Measurements from ENCODE around the gene UMODL1. TPM values are rescaled to one million over a fixed set of nuclear protein-coding genes. Genes with fewer than 3 reads are reported as not detected.

The UMODL1 gene
- total RNA-seq, 2 experiments from 2014 or later: not detected

GRCh38 chr21:42182713-42183371 lies 111.7 kb downstream of the UMODL1 start:
- intact Hi-C loops (cut with micrococcal nuclease): no loop called here

DNA sequence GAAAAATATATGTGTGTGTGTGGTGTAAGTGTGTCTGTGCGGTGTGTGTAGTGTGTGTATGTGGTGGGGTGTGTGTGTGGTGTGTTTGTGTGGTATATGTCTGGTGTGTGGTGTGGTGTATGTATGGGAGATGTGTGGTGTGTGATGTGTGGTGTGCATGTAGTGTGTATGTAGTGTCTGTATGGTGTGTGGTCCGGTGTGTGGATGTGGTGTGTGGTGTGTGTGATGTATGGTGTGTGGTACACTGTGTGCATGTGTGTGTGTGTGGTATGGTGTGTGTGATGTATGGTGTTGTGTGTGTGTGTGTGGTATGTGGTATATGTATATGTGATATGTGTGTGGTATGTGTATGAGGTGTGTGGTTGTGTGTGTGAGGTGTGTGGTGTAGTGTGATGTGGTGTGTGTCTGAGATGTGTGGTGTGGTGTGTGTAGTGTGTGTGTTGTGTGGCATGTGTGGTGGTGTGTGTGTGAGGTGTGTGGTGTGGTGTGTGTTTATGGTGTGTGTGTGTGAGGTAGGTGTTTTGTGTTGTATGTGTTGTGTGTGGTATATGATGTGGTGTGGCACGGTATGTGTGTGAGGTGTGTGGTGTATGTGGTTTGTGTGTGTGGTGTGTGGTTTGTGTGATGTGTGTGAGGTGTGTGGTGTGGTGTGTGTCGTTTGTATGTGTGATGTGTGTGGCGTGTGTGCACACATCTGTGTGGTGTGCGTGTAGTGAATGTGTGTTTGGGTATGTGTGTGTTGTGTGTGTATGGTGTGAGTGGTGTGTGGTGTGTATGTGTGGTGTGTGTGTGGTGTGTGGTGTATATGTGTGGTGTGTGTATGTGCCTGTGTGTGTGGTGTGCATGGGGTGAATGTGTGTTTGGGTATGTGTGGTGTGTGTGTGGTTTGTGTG lies 112.5 kb downstream of the UMODL1 start:
- Mint-ChIP-seq H3K27me3 (no peaks in the 10 kb centered on the region), H3K36me3 (ENCODE audit: low read depth) (peaks cover 8% of the 10 kb centered on the region), H3K4me3 (no peak overlapping the region), H3K27ac (no peak overlapping the region), H3K9me3 (peaks cover 12% of the 10 kb centered on the region), H3K4me1 (ENCODE audit: low read depth) (peaks cover 34% of the 10 kb centered on the region)
- ChIA-PET POLR2A (interaction anchor here (0.7 to 3.4 kb wide), 5 partner anchors 10 to 53 kb away, joined by 3 to 15 read pairs (median 3); no protein-coding TSS in a partner anchor), CTCF (interaction anchor here (0.7 to 2.6 kb wide), 4 partner anchors 10 to 228 kb away, joined by 3 to 10 read pairs (median 5); no protein-coding TSS in a partner anchor)
- ATAC-seq (no peak), DNase-seq (no peak)
- intact Hi-C loops (cut with micrococcal nuclease): no loop called here
- TF ChIP-seq, protein P1, sequence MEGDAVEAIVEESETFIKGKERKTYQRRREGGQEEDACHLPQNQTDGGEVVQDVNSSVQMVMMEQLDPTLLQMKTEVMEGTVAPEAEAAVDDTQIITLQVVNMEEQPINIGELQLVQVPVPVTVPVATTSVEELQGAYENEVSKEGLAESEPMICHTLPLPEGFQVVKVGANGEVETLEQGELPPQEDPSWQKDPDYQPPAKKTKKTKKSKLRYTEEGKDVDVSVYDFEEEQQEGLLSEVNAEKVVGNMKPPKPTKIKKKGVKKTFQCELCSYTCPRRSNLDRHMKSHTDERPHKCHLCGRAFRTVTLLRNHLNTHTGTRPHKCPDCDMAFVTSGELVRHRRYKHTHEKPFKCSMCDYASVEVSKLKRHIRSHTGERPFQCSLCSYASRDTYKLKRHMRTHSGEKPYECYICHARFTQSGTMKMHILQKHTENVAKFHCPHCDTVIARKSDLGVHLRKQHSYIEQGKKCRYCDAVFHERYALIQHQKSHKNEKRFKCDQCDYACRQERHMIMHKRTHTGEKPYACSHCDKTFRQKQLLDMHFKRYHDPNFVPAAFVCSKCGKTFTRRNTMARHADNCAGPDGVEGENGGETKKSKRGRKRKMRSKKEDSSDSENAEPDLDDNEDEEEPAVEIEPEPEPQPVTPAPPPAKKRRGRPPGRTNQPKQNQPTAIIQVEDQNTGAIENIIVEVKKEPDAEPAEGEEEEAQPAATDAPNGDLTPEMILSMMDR (IDR thresholded peaks at IDR 0.05): no peak

More at GRCh38 chr21:42182713-42183371, 111.7 kb downstream of the UMODL1 start:
- H3K27me3 Mint-ChIP-seq: no peaks in the 10 kb centered on the region
- ATAC-seq (no peak), DNase-seq (no peak)
- H3K4me1 Mint-ChIP-seq (ENCODE audit: low read depth): peaks cover 26% of the 10 kb centered on the region
- H3K4me3 Mint-ChIP-seq: no peak overlapping the region
- no peak overlapping the region for H3K27ac Mint-ChIP-seq
- H3K9me3 Mint-ChIP-seq: peaks cover 12% of the 10 kb centered on the region
- ChIA-PET POLR2A (interaction anchor here (0.8 to 3.4 kb wide), 4 partner anchors 11 to 54 kb away, joined by 3 to 15 read pairs (median 3); no protein-coding TSS in a partner anchor), CTCF (interaction anchor here (1.1 to 2.6 kb wide), 5 partner anchors 11 to 76 kb away, joined by 4 to 10 read pairs (median 6); no protein-coding TSS in a partner anchor)
- peaks cover 8% of the 10 kb centered on the region for H3K36me3 Mint-ChIP-seq (ENCODE audit: low read depth)
- TF ChIP-seq, protein P1 (IDR thresholded peaks at IDR 0.05): no peak

GRCh38 chr21:42186591-42186990 lies 115.5 kb downstream of the UMODL1 start:
- Mint-ChIP-seq H3K4me1 (ENCODE audit: low read depth) (peaks cover 52% of the 10 kb centered on the region), H3K27ac (peak overlapping the region; percentile 95), H3K36me3 (ENCODE audit: low read depth) (peaks cover 8% of the 10 kb centered on the region), H3K4me3 (no peak overlapping the region), H3K27me3 (no peaks in the 10 kb centered on the region), H3K9me3 (peaks cover 12% of the 10 kb centered on the region)
- ChIA-PET POLR2A (interaction anchor here (1.1 to 3.8 kb wide), 4 partner anchors 12 to 47 kb away, joined by 3 to 21 read pairs (median 5); partner anchors contain the start of gene ABCG1), CTCF (interaction anchor here (0.7 to 1.5 kb wide), 5 partner anchors 9 to 72 kb away, joined by 3 to 4 read pairs (median 3); no protein-coding TSS in a partner anchor)
- ATAC-seq (no peak), DNase-seq (no peak)
- TF ChIP-seq, protein P1 (IDR thresholded peaks at IDR 0.05): no peak
- intact Hi-C loops (cut with micrococcal nuclease): no loop called here

GRCh38 chr21:42187976-42188653 lies 117.0 kb downstream of the UMODL1 start:
- H3K36me3 Mint-ChIP-seq (ENCODE audit: low read depth): peaks cover 8% of the 10 kb centered on the region
- peaks cover 12% of the 10 kb centered on the region for H3K9me3 Mint-ChIP-seq
- peak overlapping the region; percentile 95 for H3K27ac Mint-ChIP-seq
- ChIA-PET POLR2A (interaction anchor here (0.5 to 3.8 kb wide), 19 partner anchors 9 to 235 kb away, joined by 3 to 25 read pairs (median 4); partner anchors contain the start of genes ABCG1 and UBASH3A), CTCF (interaction anchor here (0.7 to 2.6 kb wide), 6 partner anchors 32 to 72 kb away, joined by 3 to 15 read pairs (median 8); no protein-coding TSS in a partner anchor)
- H3K27me3 Mint-ChIP-seq: no peaks in the 10 kb centered on the region
- ATAC-seq (peak; percentile 90), DNase-seq (peak; percentile 94)
- peak overlapping the region; percentile 62 for H3K4me3 Mint-ChIP-seq
- peaks cover 67% of the 10 kb centered on the region for H3K4me1 Mint-ChIP-seq (ENCODE audit: low read depth)
- intact Hi-C loops (cut with micrococcal nuclease): no loop called here
- TF ChIP-seq, protein P1 (IDR thresholded peaks at IDR 0.05): no peak

All from activated CD8-positive, alpha-beta T cell treated with anti-CD3 and anti-CD28 coated beads for 36 hours (primary cell).